Measurements from ENCODE around the gene CADM1. TPM values are rescaled to one million over a fixed set of nuclear protein-coding genes. Genes with fewer than 3 reads are reported as not detected.

Gene CADM1
- total and polyA plus RNA-seq, 4 donors: 31.7 to 243 (median 77.9) TPM

DNA sequence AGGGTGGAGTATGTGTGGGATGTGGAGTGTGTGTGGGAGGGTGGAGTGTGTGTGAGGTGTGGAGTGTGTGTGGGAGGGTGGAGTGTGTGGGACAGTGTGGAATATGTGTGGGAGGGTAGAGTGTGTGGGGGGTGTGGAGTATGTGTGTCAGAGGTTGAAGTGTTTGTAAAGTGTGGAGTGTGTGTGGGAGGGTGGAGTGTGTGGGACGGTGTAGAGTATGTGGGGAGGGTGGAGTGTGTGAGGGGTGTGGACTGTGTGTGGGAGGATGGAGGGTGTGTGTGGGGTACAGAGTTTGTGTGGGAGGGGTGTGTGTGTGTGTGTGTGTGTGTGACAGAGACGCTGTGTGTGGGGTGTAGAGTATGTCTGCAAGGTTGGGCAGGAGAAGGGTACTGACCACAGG, 355.5 kb downstream of the CADM1 start:
- 74 to 77% methylated on average over 2 of the region's 2 CpGs for whole genome bisulfite sequencing, 2 donors
- Histone ChIP-seq H3K36me3 (ENCODE audit: control insufficient read depth in 4 of 4, insufficient read depth in 4 of 4, low read length in 4 of 4) (no peaks in the 10 kb centered on the region), H3K4me1 (ENCODE audit: control insufficient read depth in 5 of 5, insufficient read depth in 5 of 5, low read length in 5 of 5) (peaks cover 0 to 5% (median 0%) of the 10 kb centered on the region in 5 donors), H3K27ac (ENCODE audit: low read depth in 1 of 2, low read length in 1 of 2) (no peak overlapping the region), H3K9me3 (ENCODE audit: control insufficient read depth in 4 of 4, insufficient read depth in 3 of 4, low read length in 3 of 4) (peaks cover 0 to 2% (median 0%) of the 10 kb centered on the region in 4 donors), H3K9ac (ENCODE audit: insufficient read depth in 1 of 2, low read length in 2 of 2) (no peak overlapping the region), H3K27me3 (ENCODE audit: control insufficient read depth in 3 of 3, insufficient read depth in 3 of 3, low read length in 2 of 3) (no peaks in the 10 kb centered on the region), H3K4me3 (no peak overlapping the region)
- DNase-seq (no peak), ATAC-seq (ENCODE audit: insufficient read depth, low FRiP score) (no peak)
- no peak for TF ChIP-seq CTCF (IDR thresholded peaks at IDR 0.05; ENCODE audit: control extremely low read depth, extremely low read depth)

DNA sequence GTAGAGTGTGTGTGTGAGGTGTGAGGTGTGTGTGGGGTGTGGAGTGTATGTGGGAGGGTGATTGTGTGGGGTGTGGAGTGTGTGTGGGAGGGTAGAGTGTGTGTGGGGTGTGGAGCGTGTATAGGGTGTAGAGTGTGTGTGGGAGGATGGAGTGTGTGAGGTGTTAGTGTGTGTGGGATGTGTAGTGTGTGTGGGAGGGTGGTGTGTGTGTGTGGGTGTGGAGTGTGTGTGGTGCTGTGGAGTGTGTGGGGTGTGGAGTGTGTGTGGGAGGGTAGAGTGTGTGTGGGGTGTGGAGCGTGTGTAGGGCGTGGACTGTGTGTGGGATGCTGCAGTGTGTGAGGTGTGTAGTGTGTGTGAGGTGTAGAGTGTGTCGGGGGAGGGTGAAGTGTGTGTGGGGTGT, 356.1 kb downstream of the CADM1 start:
- no peaks in the 10 kb centered on the region for H3K9me3 ChIP-seq (ENCODE audit: control insufficient read depth in 4 of 4, insufficient read depth in 3 of 4, low read length in 3 of 4)
- ATAC-seq (ENCODE audit: insufficient read depth, low FRiP score) (no peak), DNase-seq (no peak)

DNA sequence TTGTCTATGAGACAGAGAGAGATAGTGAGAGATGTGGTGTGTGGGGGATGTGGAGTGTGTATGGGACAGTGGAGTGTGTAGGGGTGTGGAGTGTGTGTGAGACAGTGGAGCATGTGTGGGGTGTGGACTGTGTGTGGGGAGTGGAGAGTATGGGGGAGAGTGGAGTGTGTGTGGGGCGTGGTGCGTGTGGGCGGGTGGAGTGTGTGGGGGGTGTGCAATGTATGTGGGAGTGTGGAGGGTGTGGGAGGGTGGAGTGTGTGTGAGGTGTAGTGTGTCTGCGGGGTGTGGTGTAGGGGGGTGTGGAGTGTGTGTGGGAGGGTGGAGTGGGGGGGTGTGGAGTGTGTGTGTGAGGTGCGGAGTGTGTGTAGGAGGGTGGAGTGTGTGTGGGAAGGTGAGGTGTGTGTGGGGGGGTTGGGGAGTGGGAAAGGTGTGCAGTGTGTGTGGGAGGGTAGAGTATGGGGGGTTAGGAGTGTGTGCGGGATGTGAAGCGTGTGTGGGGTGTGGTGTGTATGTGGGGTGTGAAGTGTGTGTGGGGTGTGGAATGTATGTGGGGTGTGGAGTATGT, 356.9 kb downstream of the CADM1 start:
- H3K27me3 ChIP-seq (ENCODE audit: control insufficient read depth in 3 of 3, insufficient read depth in 3 of 3, low read length in 2 of 3): no peaks in the 10 kb centered on the region
- 94 to 98% methylated on average over 7 of the region's 7 CpGs for WGBS, 2 donors

More for the DNA sequence above, 356.1 kb downstream of the CADM1 start:
- Histone ChIP-seq H3K27me3 (ENCODE audit: control insufficient read depth in 3 of 3, insufficient read depth in 3 of 3, low read length in 2 of 3) (no peaks in the 10 kb centered on the region), H3K9ac (ENCODE audit: insufficient read depth in 1 of 2, low read length in 2 of 2) (no peak overlapping the region), H3K27ac (ENCODE audit: low read depth in 1 of 2, low read length in 1 of 2) (no peak overlapping the region), H3K36me3 (ENCODE audit: control insufficient read depth in 4 of 4, insufficient read depth in 4 of 4, low read length in 4 of 4) (no peaks in the 10 kb centered on the region), H3K4me3 (no peak overlapping the region), H3K4me1 (ENCODE audit: control insufficient read depth in 5 of 5, insufficient read depth in 5 of 5, low read length in 5 of 5) (peaks cover 0 to 5% (median 0%) of the 10 kb centered on the region in 5 donors)
- 98% methylated on average over 4 of the region's 4 CpGs for WGBS, 2 donors
- TF ChIP-seq CTCF (IDR thresholded peaks at IDR 0.05; ENCODE audit: control extremely low read depth, extremely low read depth): no peak

More for the DNA sequence above, 356.9 kb downstream of the CADM1 start:
- Histone ChIP-seq H3K36me3 (ENCODE audit: control insufficient read depth in 4 of 4, insufficient read depth in 4 of 4, low read length in 4 of 4) (no peaks in the 10 kb centered on the region), H3K9ac (ENCODE audit: insufficient read depth in 1 of 2, low read length in 2 of 2) (no peak overlapping the region), H3K27ac (ENCODE audit: low read depth in 1 of 2, low read length in 1 of 2) (no peak overlapping the region), H3K9me3 (ENCODE audit: control insufficient read depth in 4 of 4, insufficient read depth in 3 of 4, low read length in 3 of 4) (no peaks in the 10 kb centered on the region), H3K4me3 (no peak overlapping the region), H3K4me1 (ENCODE audit: control insufficient read depth in 5 of 5, insufficient read depth in 5 of 5, low read length in 5 of 5) (peaks cover 0 to 5% (median 0%) of the 10 kb centered on the region in 5 donors)
- TF ChIP-seq CTCF (IDR thresholded peaks at IDR 0.05; ENCODE audit: control extremely low read depth, extremely low read depth): no peak
- no peak for ATAC-seq (ENCODE audit: insufficient read depth, low FRiP score)
- DNase-seq: no peak
